Mesendoderm (in vitro differentiated cells): ENCODE measurements around the gene GNAI1.
A peak's percentile ranks its signal among the peaks of the same experiment; 100 is the strongest.

Experiments
- DNase-seq: peaks from one replicate; pipeline ENCODE4 v3.0.0; 2013
- H2AK5ac ChIP-seq: 2 replicates; pipeline ENCODE4 v1.6.1; 2013; ENCODE audit warnings: low read length, inconsistent platforms
- H2BK120ac ChIP-seq: 2 replicates; pipeline ENCODE4 v1.6.1; 2013; ENCODE audit warnings: low read depth, mild to moderate bottlenecking, low read length, moderate library complexity, mixed read lengths
- H2BK15ac ChIP-seq: replicated peaks from 2 replicates; pipeline ENCODE4 v1.6.1; 2013; ENCODE audit warnings: low read depth, mild to moderate bottlenecking, moderate library complexity
- H2BK5ac ChIP-seq: 2 replicates; pipeline ENCODE4 v1.6.1; 2013; ENCODE audit warnings: low read length, inconsistent platforms
- H3K18ac ChIP-seq: 2 replicates; pipeline ENCODE4 v1.6.1; 2013; ENCODE audit warnings: mild to moderate bottlenecking, low read length, mixed read lengths
- H3K23ac ChIP-seq: one replicate; pipeline ENCODE4 v1.6.1; 2013; ENCODE audit warnings: low read length
- H3K27ac ChIP-seq: 2 replicates; pipeline ENCODE4 v1.5.1; 2013; ENCODE audit warnings: low read depth, mild to moderate bottlenecking, inconsistent platforms, low read length, moderate library complexity
- H3K27me3 ChIP-seq: 2 replicates; pipeline ENCODE4 v1.6.1; 2013; ENCODE audit warnings: low read length, control low read depth, mild to moderate bottlenecking, inconsistent platforms; ENCODE audit not compliant: insufficient read depth, poor library complexity
- H3K36me3 ChIP-seq: 2 replicates; pipeline ENCODE4 v1.6.1; 2013; ENCODE audit warnings: low read length, inconsistent platforms; ENCODE audit not compliant: control insufficient read depth, insufficient read depth
- H3K4ac ChIP-seq: one replicate; pipeline ENCODE4 v1.6.1; 2013; ENCODE audit warnings: low read depth, mild to moderate bottlenecking, low read length, moderate library complexity
- H3K4me1 ChIP-seq: 2 replicates; pipeline ENCODE4 v1.6.1; 2013; ENCODE audit warnings: low read depth, low read length, inconsistent platforms; ENCODE audit not compliant: control insufficient read depth
- H3K4me2 ChIP-seq: 2 replicates; pipeline ENCODE4 v1.6.1; 2013; ENCODE audit warnings: low read length
- H3K4me3 ChIP-seq: 2 replicates; pipeline ENCODE4 v1.5.1; 2013; ENCODE audit warnings: mild to moderate bottlenecking, low read length
- H3K56ac ChIP-seq: one replicate; pipeline ENCODE4 v1.6.1; 2013; ENCODE audit warnings: low read length
- H3K79me1 ChIP-seq: 2 replicates; pipeline ENCODE4 v1.6.1; 2013; ENCODE audit warnings: low read length, inconsistent platforms
- H3K79me2 ChIP-seq: 2 replicates; pipeline ENCODE4 v1.6.1; 2013; ENCODE audit warnings: mild to moderate bottlenecking, low read length; ENCODE audit not compliant: control insufficient read depth, insufficient read depth
- H3K9ac ChIP-seq: 2 replicates; pipeline ENCODE4 v1.6.1; 2013; ENCODE audit warnings: low read length, inconsistent platforms
- H4K5ac ChIP-seq: one replicate; pipeline ENCODE4 v1.6.1; 2013; ENCODE audit warnings: low read length
- H4K8ac ChIP-seq: one replicate; pipeline ENCODE4 v1.6.1; 2013; ENCODE audit warnings: low read depth, mild to moderate bottlenecking, control low read depth, low read length, moderate library complexity
- WGBS: extraction: QIAGEN DNeasy Blood & Tissue Kit; methylation state at CpG from one replicate; pipeline ENCODE4 v1.1.7; 2013; ENCODE audit warnings: low lambda C conversion rate, missing lambda C conversion rate; ENCODE audit not compliant: insufficient coverage; ENCODE audit errors: extremely low coverage; 5-methylcytosine and 5-hydroxymethylcytosine counted together

The GNAI1 gene

DNA sequence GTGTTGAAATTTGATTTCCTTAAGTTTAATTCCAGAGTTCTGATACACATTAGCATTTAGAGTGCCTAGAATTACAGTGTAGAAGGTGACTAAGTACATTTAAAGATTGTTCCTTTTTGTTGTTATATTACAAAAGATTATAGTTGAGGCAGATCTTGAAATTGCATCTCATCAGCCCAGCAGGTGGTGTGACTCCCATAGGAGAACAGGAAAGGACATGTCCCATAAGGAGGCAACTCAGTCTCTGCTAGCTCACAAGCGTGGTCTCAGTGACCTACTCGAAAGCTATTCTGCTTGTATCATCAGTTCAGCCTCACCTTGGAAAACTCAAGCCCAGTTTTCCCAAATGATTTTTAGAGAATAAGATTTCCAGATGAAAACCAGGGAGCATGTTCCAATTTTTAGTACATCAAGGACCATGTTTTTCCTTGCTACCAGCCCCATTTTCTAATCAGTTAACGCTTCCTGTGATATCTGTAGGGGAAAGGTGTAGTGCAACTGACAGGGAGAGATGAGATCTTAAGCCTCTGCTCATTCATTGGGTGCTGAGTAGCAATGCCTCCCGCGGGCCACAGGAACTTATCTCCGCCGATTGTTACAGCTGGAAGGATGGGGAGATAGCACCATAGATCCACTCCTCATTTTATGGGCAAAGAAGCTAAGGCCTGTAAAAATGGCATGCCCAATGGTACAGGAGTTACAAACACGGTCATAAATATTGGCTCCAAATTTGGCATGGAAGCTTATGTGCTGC, 1.1 kb upstream of the GNAI1 start:
- no peak overlapping the region for H4K5ac ChIP-seq
- peak overlapping the region; percentile 57 for H2BK15ac ChIP-seq
- DNase-seq: peak; percentile 86
- no peaks in the 10 kb centered on the region for H3K27me3 ChIP-seq
- no peak overlapping the region for H3K4me3 ChIP-seq
- H3K79me1 ChIP-seq: peaks cover 5% of the 10 kb centered on the region
- no peak overlapping the region for H3K27ac ChIP-seq
- no peak overlapping the region for H2AK5ac ChIP-seq
- H3K4me2 ChIP-seq: peak overlapping the region; percentile 12
- H2BK120ac ChIP-seq: no peak overlapping the region
- peak overlapping the region; percentile 88 for H3K56ac ChIP-seq
- peaks cover 22% of the 10 kb centered on the region for H3K79me2 ChIP-seq
- no peak overlapping the region for H2BK5ac ChIP-seq
- H3K4ac ChIP-seq: peak overlapping the region; percentile 70
- H3K4me1 ChIP-seq: peaks cover 10% of the 10 kb centered on the region
- no CpG with 5 or more reads among the region's 8 CpGs for WGBS
- H3K9ac ChIP-seq: peak overlapping the region; percentile 78
- no peak overlapping the region for H3K23ac ChIP-seq
- no peak overlapping the region for H3K18ac ChIP-seq
- no peak overlapping the region for H4K8ac ChIP-seq
- no peaks in the 10 kb centered on the region for H3K36me3 ChIP-seq

DNA sequence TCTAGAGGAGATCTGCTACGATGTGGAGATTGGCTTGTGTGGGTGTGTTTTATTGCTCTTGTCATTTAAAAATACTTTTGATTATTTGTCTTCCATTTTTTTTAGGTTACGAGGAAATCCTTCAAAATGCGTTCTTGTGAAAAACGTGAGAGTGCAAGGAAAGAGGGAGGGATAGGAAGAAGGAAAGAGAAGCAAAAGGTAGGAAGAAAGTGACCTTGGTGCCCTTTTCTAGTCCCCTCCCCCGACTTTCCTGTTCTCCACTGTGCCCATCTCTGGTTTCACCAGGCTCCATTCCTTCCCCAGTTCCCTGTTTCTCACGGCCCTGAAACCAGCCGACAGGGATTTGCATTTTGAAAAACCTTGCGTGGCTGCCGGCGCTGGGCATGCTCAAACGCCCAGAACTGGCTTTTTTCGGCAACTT, 506 bp upstream of the GNAI1 start:
- Histone ChIP-seq H4K5ac (peak overlapping the region; percentile 27), H3K4ac (peak overlapping the region; percentile 10), H3K36me3 (no peaks in the 10 kb centered on the region), H3K4me2 (peak overlapping the region; percentile 12), H3K27ac (peak overlapping the region; percentile 51), H2BK5ac (peak overlapping the region; percentile 78), H3K18ac (peak overlapping the region; percentile 86), H3K56ac (peak overlapping the region; percentile 88), H3K79me2 (peaks cover 28% of the 10 kb centered on the region), H2AK5ac (no peak overlapping the region), H3K4me3 (peak overlapping the region; percentile 53), H4K8ac (no peak overlapping the region), H3K4me1 (peaks cover 8% of the 10 kb centered on the region), H3K9ac (peak overlapping the region; percentile 78), H3K27me3 (no peaks in the 10 kb centered on the region), H3K23ac (no peak overlapping the region), H2BK15ac (peak overlapping the region; percentile 28), H3K79me1 (peaks cover 5% of the 10 kb centered on the region), H2BK120ac (no peak overlapping the region)
- DNase-seq: no peak
- no CpG with 5 or more reads among the region's 12 CpGs for WGBS

DNA sequence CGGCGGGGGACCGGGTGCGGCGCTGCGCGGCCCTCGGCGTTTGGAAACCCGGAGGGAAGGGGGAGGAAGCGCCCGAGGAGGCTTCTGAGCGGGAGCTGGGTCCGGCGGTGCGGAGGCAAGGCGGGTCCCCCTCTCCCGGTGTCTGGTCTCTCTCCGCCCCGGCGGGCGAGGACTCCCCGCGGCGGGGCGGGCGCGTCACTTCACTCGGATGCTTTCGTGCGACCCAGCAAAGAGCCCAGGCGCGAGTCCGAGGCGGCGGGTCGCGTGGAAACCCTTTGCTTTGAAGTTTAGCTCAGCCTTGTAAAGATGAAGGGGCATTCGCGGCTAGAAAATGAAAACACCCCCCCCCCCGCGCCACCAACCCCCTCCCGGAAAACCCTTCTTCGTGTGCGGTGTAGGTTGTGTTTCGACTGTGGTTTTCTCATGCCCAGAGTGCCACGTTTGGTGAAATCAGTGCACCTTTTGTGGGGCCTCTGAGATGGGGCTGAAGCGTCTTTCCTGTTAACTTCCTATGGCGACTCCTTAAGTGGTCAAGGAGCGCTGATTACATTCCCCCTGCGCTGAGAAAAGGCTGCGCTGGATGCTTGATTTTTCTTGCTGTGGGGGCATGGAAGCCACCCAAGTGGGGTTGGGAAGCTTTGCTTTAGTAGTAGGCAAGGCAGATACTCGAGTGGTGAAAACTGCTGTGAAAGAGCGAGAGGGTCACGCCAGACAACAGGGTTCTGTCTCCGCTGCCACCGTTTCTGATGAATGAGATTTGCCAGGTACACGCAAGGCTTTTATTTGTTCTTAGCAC, 876 bp downstream of the GNAI1 start:
- Histone ChIP-seq H3K36me3 (no peaks in the 10 kb centered on the region), H4K8ac (no peak overlapping the region), H3K56ac (peak overlapping the region; percentile 96), H3K27ac (peak overlapping the region; percentile 86), H3K9ac (peak overlapping the region; percentile 94), H3K4ac (peak overlapping the region; percentile 84), H2BK120ac (peak overlapping the region; percentile 33), H3K4me3 (peak overlapping the region; percentile 92), H4K5ac (no peak overlapping the region), H3K4me2 (peak overlapping the region; percentile 81), H3K79me1 (peaks cover 7% of the 10 kb centered on the region), H3K4me1 (peaks cover 8% of the 10 kb centered on the region), H3K23ac (no peak overlapping the region), H2BK15ac (no peak overlapping the region), H2BK5ac (peak overlapping the region; percentile 52), H2AK5ac (no peak overlapping the region), H3K27me3 (no peaks in the 10 kb centered on the region), H3K79me2 (peaks cover 35% of the 10 kb centered on the region), H3K18ac (peak overlapping the region; percentile 99)
- DNase-seq: peak; percentile 53
- no CpG with 5 or more reads among the region's 58 CpGs for WGBS

DNA sequence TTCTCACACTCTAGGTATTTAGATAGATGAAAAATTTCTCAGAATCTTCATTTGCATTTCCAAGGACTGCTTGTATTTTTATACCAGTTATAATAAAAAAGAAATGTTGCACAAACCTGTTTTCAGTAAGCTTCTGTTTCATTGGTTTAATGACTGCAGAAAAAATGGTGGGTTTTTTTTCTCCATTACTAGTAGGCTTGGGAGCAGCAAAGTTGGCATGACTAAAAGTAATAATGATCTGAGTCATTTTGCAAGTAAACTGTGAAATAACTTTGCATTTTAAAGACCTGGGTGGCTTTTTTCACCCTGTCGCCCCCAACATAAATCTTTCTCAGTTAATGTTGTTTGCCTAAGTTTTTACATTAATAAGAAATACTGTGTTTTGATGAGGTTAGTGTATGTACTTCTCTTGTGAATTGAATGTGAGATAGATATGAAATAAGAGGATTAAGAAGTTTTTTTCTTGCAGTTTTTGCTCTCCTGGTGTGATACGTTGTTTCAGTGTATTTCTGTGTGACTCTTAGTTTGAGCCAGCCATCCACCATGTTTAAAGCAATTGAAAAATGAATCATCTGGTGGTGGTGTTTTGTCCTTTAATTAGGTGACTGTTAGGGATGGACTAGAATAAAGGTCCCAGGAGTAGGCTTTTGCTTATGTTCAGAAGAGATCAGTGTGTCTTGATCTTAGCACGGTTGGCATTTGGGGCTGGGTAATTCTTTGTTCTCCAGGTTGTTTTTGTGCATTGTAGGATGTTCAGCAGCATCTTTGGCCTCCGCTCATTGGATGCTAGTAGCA, 1.8 kb downstream of the GNAI1 start:
- Histone ChIP-seq H3K27me3 (no peaks in the 10 kb centered on the region), H3K4me3 (peak overlapping the region; percentile 21), H2BK15ac (no peak overlapping the region), H3K4ac (no peak overlapping the region), H2BK5ac (no peak overlapping the region), H3K18ac (peak overlapping the region; percentile 47), H3K9ac (peak overlapping the region; percentile 94), H3K23ac (no peak overlapping the region), H3K4me1 (peaks cover 8% of the 10 kb centered on the region), H3K79me1 (peaks cover 13% of the 10 kb centered on the region), H2AK5ac (no peak overlapping the region), H3K27ac (no peak overlapping the region), H2BK120ac (no peak overlapping the region), H4K5ac (no peak overlapping the region), H3K79me2 (peaks cover 45% of the 10 kb centered on the region), H4K8ac (no peak overlapping the region), H3K56ac (peak overlapping the region; percentile 19), H3K4me2 (peak overlapping the region; percentile 18), H3K36me3 (no peaks in the 10 kb centered on the region)
- no peak for DNase-seq
- WGBS: no CpG with 5 or more reads among the region's 4 CpGs

- Histone ChIP-seq H4K5ac (no peak overlapping the region), H3K56ac (no peak overlapping the region), H2AK5ac (no peak overlapping the region), H3K36me3 (no peaks in the 10 kb centered on the region), H3K4me1 (peaks cover 8% of the 10 kb centered on the region), H4K8ac (no peak overlapping the region), H3K79me2 (peaks cover 53% of the 10 kb centered on the region), H2BK120ac (no peak overlapping the region), H3K79me1 (peaks cover 13% of the 10 kb centered on the region), H3K9ac (no peak overlapping the region), H2BK15ac (no peak overlapping the region), H3K4me2 (no peak overlapping the region), H3K18ac (no peak overlapping the region), H3K27ac (no peak overlapping the region), H2BK5ac (no peak overlapping the region), H3K23ac (no peak overlapping the region), H3K4ac (no peak overlapping the region), H3K27me3 (no peaks in the 10 kb centered on the region), H3K4me3 (no peak overlapping the region)
- no peak for DNase-seq
- no CpG with 5 or more reads among the region's 12 CpGs for WGBS
These were observed 2.8 kb downstream of the GNAI1 start for GRCh38 chr7:80137410-80137809.
